GM23338 (cell line): ENCODE results near the gene ITGA2. TPM values are rescaled to one million over a fixed set of nuclear protein-coding genes. Genes with fewer than 3 reads are reported as not detected.

Experiments used
- ATAC-seq: fragments of 200-7000 bp; cut with Tn5 transposase; 3 replicates; pipeline ENCODE4 v1.9.1; 2020
- DNase-seq: peaks from one replicate; pipeline ENCODE4 v3.0.0-alpha.2; 2015; ENCODE audit warnings: low spot score
- H2AFZ ChIP-seq: fragments of 200-600 bp; sonication (generic); 2 replicates; pipeline ENCODE4 v1.8.0; 2016; ENCODE audit warnings: antibody characterized with exemption, mild to moderate bottlenecking, moderate library complexity
- H3F3A ChIP-seq: fragments of 200-600 bp; sonication (generic); replicated peaks from 2 replicates; pipeline ENCODE4 v1.8.0; 2017; ENCODE audit warnings: antibody characterized with exemption, mixed run types, low read depth
- H3K27ac ChIP-seq: fragments of 200-600 bp; sonication (generic); 2 replicates; pipeline ENCODE4 v1.6.1; 2016; ENCODE audit warnings: low read depth
- H3K27me3 ChIP-seq: fragments of 200-600 bp; sonication (generic); 2 replicates; pipeline ENCODE4 v1.8.0; 2016; ENCODE audit warnings: mild to moderate bottlenecking, mixed run types, moderate library complexity; ENCODE audit not compliant: insufficient read depth
- H3K36me3 ChIP-seq: fragments of 200-600 bp; sonication (generic); 2 replicates; pipeline ENCODE4 v1.8.0; 2016; ENCODE audit warnings: mild to moderate bottlenecking; ENCODE audit not compliant: insufficient read depth
- H3K4me1 ChIP-seq: fragments of 200-600 bp; sonication (generic); 2 replicates; pipeline ENCODE4 v1.8.0; 2016; ENCODE audit warnings: mild to moderate bottlenecking, moderate library complexity; ENCODE audit not compliant: insufficient read depth
- H3K4me2 ChIP-seq: fragments of 200-600 bp; sonication (generic); 2 replicates; pipeline ENCODE4 v1.7.1; 2017; ENCODE audit warnings: mixed run types
- H3K4me3 ChIP-seq: fragments of 200-600 bp; sonication (generic); 2 replicates; pipeline ENCODE4 v1.6.1; 2016; ENCODE audit warnings: mixed run types
- H3K79me2 ChIP-seq: fragments of 200-600 bp; sonication (generic); replicated peaks from 2 replicates; pipeline ENCODE4 v1.8.0; 2017; ENCODE audit warnings: mild to moderate bottlenecking; ENCODE audit not compliant: insufficient read depth
- H3K9me2 ChIP-seq: fragments of 200-600 bp; sonication (generic); 2 replicates; pipeline ENCODE4 v1.8.0; 2017; ENCODE audit not compliant: insufficient read depth
- H4K20me1 ChIP-seq: fragments of 200-600 bp; sonication (generic); replicated peaks from 2 replicates; pipeline ENCODE4 v1.8.0; 2017; ENCODE audit warnings: mild to moderate bottlenecking; ENCODE audit not compliant: insufficient read depth
- H3K27ac Mint-ChIP-seq: 2 replicates; pipeline ENCODE4 v1.8.0; 2020; ENCODE audit warnings: inconsistent platforms, mild to moderate bottlenecking, moderate library complexity, mixed read lengths
- H3K27me3 Mint-ChIP-seq: 3 replicates; pipeline ENCODE4 v1.8.0; 2022; ENCODE audit warnings: low read depth, mild to moderate bottlenecking, moderate library complexity, mixed read lengths, inconsistent platforms; ENCODE audit not compliant: insufficient read depth, poor library complexity
- H3K36me3 Mint-ChIP-seq: 3 replicates; pipeline ENCODE4 v1.8.0; 2021; ENCODE audit warnings: low read depth, mild to moderate bottlenecking, inconsistent platforms, moderate library complexity, mixed read lengths
- H3K4me1 Mint-ChIP-seq: 3 replicates; pipeline ENCODE4 v1.8.0; 2020; ENCODE audit warnings: mild to moderate bottlenecking, inconsistent platforms, mixed read lengths
- H3K4me3 Mint-ChIP-seq: 3 replicates; pipeline ENCODE4 v1.8.0; 2021; ENCODE audit warnings: moderate library complexity, mild to moderate bottlenecking, inconsistent platforms, mixed read lengths
- H3K9me3 Mint-ChIP-seq: 3 replicates; pipeline ENCODE4 v1.8.0; 2020; ENCODE audit warnings: moderate library complexity, mild to moderate bottlenecking, inconsistent platforms, mixed read lengths
- CREB1 ChIP-seq: fragments of 250-450 bp; sonication (Bioruptor Pico); IDR thresholded peaks from 2 replicates; pipeline ENCODE4 v1.5.0; 2020; ENCODE audit warnings: low read depth, mild to moderate bottlenecking, moderate library complexity
- CTCF ChIP-seq, 2 experiments: fragments of 200-600 bp in 1 of 2; sonication (generic) in 1 of 2; conservative IDR thresholded peaks; 2 replicates each; pipeline versions ENCODE4 v1.5.1 to v1.6.1; 2016 to 2017; ENCODE audit warnings: antibody characterized with exemption in 2 of 2, low read depth in 2 of 2, mild to moderate bottlenecking in 2 of 2, moderate library complexity in 1 of 2
- ETS1 ChIP-seq: IDR thresholded peaks from 2 replicates; pipeline ENCODE4 v1.6.1; 2016; ENCODE audit warnings: antibody characterized with exemption
- EZH2 ChIP-seq: fragments of 200-600 bp; sonication (generic); IDR thresholded peaks from one replicate; pipeline ENCODE4 v1.8.0; 2017; ENCODE audit warnings: antibody characterized with exemption, mild to moderate bottlenecking, low read depth; ENCODE audit not compliant: unreplicated experiment
- EZH2phosphoT487 ChIP-seq: fragments of 200-600 bp; sonication (generic); IDR thresholded peaks from one replicate; pipeline ENCODE4 v1.8.1; 2018; ENCODE audit warnings: antibody characterized with exemption; ENCODE audit not compliant: unreplicated experiment
- JUNB ChIP-seq: IDR thresholded peaks from one replicate; pipeline ENCODE4 v1.6.1; 2016; ENCODE audit warnings: antibody characterized with exemption; ENCODE audit not compliant: unreplicated experiment
- NANOG ChIP-seq: IDR thresholded peaks from 2 replicates; pipeline ENCODE4 v1.6.1; 2016; ENCODE audit warnings: antibody characterized with exemption, borderline replicate concordance
- POLR2AphosphoS5 ChIP-seq: IDR thresholded peaks from 2 replicates; pipeline ENCODE4 v1.6.1; 2016; ENCODE audit warnings: antibody characterized with exemption, low read depth
- REST ChIP-seq: IDR thresholded peaks from one replicate; pipeline ENCODE4 v1.6.1; 2018; ENCODE audit warnings: antibody characterized with exemption; ENCODE audit not compliant: unreplicated experiment
- STAT1 ChIP-seq: IDR thresholded peaks from one replicate; pipeline ENCODE4 v1.6.1; 2016; ENCODE audit warnings: antibody characterized with exemption; ENCODE audit not compliant: unreplicated experiment
- ZNF114 ChIP-seq: fragments of 250-450 bp; sonication (Bioruptor Pico); IDR thresholded peaks from 2 replicates; pipeline ENCODE4 v1.5.0; 2020; ENCODE audit warnings: mild to moderate bottlenecking, moderate library complexity
- ZNF331 ChIP-seq: fragments of 250-450 bp; sonication (Bioruptor Pico); IDR thresholded peaks from 2 replicates; pipeline ENCODE4 v1.5.0; 2020; ENCODE audit warnings: low read depth, mild to moderate bottlenecking, moderate library complexity
- ZNF462 ChIP-seq: fragments of 250-450 bp; sonication (Bioruptor Pico); IDR thresholded peaks from 2 replicates; pipeline ENCODE4 v1.5.0; 2020; ENCODE audit warnings: mild to moderate bottlenecking, moderate library complexity
- polyA plus RNA-seq: library from polyadenylated mRNA; unstranded; fragments of >200 nt; fragmentation: Nextera tagmentation; extraction: Ambion mirVana; gene quantifications from 2 replicates; pipeline ENCODE4 v1.2.1, GENCODE V29; 2016
- total RNA-seq: library from RNA; depleted of rRNA; stranded (reverse); fragments of >200 nt; shearing (Covaris generic); gene quantifications from 2 replicates; pipeline ENCODE4 v1.2.3, GENCODE V29; 2014

Gene ITGA2
- total and polyA plus RNA-seq, 2 experiments from 2014 or later, result 2.6 to 7.1 TPM

- Mint-ChIP-seq H3K36me3 (peaks cover 4% of the 10 kb centered on the region; the same call in 2 of the 3 replicates), H3K27me3 (peaks cover 2% of the 10 kb centered on the region), H3K4me1 (peaks cover 5% of the 10 kb centered on the region; the same call in 2 of the 3 replicates), H3K4me3 (peak overlapping the region; percentile 90), H3K27ac (no peak overlapping the region), H3K9me3 (no peaks in the 10 kb centered on the region)
- ATAC-seq (no peak; the same call in 2 of the 3 replicates), DNase-seq (peak; percentile 4)
- no peaks in the 10 kb centered on the region for H4K20me1 ChIP-seq
- no peaks in the 10 kb centered on the region for H3K9me2 ChIP-seq
- peak overlapping the region; percentile 82 for H3K4me2 ChIP-seq
- H3K36me3 ChIP-seq, result no peaks in the 10 kb centered on the region
- no peaks in the 10 kb centered on the region for H3K27me3 ChIP-seq
- no peaks in the 10 kb centered on the region for H3K79me2 ChIP-seq
- peaks cover 10% of the 10 kb centered on the region for H3K4me1 ChIP-seq
- no peaks in the 10 kb centered on the region; the same call in 1 of the 2 replicates for H3F3A ChIP-seq
- H3K4me3 ChIP-seq, result peak overlapping the region; percentile 70
- H3K27ac ChIP-seq, result no peak overlapping the region
- peak overlapping the region; percentile 100; the same call in 1 of the 2 replicates for H2AFZ ChIP-seq
- TF ChIP-seq EZH2 (no peak), POLR2AphosphoS5 (no peak), REST (no peak), EZH2phosphoT487 (no peak), NANOG (no peak), JUNB (no peak), ZNF114 (CRISPR knock-in tag) (no peak), CTCF (conservative IDR thresholded peaks at IDR 0.05; ENCODE audit: low read depth in 2 of 2) (no peak), ZNF331 (no peak), STAT1 (no peak), CREB1 (CRISPR knock-in tag) (no peak), ETS1 (no peak), ZNF462 (CRISPR knock-in tag) (no peak)
Observed at GRCh38 chr5:53109056-53109442, 119.9 kb downstream of the ITGA2 start.
